Large intestine (tissue), 3 donors: ENCODE results near the gene CRIP3. TPM values are rescaled to one million over a fixed set of nuclear protein-coding genes. Genes with fewer than 3 reads are reported as not detected.
A peak's percentile ranks its signal among the peaks of the same experiment; 100 is the strongest.

Experiments used
- DNase-seq, 2 donors: peaks; one replicate each; pipeline versions ENCODE4 v3.0.0 to v3.0.0-alpha.2; 2013
- H3K27ac ChIP-seq: one replicate; pipeline ENCODE4 v1.5.1; 2013; ENCODE audit warnings: low read length
- H3K27me3 ChIP-seq: 2 replicates; pipeline ENCODE4 v1.6.1; 2013; ENCODE audit warnings: low read length; ENCODE audit not compliant: control insufficient read depth, insufficient read depth
- H3K36me3 ChIP-seq: 2 replicates; pipeline ENCODE4 v1.6.1; 2013; ENCODE audit warnings: low read length; ENCODE audit not compliant: control insufficient read depth, insufficient read depth
- H3K4me1 ChIP-seq: one replicate; pipeline ENCODE4 v1.6.1; 2013; ENCODE audit warnings: low read length; ENCODE audit not compliant: control insufficient read depth, insufficient read depth
- H3K4me3 ChIP-seq: one replicate; pipeline ENCODE4 v1.5.1; 2013; ENCODE audit warnings: low read length
- H3K9me3 ChIP-seq: one replicate; pipeline ENCODE4 v1.6.1; 2013; ENCODE audit warnings: mild to moderate bottlenecking, low read depth, low read length, moderate library complexity; ENCODE audit not compliant: control insufficient read depth
- WGBS: methylation state at CpG from one replicate; pipeline ENCODE4 v1.1.5; 2013; ENCODE audit warnings: low lambda C conversion rate; ENCODE audit not compliant: insufficient coverage; 5-methylcytosine and 5-hydroxymethylcytosine counted together
- polyA plus RNA-seq: library from polyadenylated mRNA; unstranded; fragments of 120-200 nt; gene quantifications from one replicate; pipeline ENCODE4 v1.2.1, GENCODE V29; 2013

Gene CRIP3
- polyA plus RNA-seq, 1 donor: 8.4 TPM

GRCh38 chr6:43298565-43299337, 9.9 kb downstream of the CRIP3 start:
- DNase-seq: no peak
- Histone ChIP-seq H3K27ac (no peak overlapping the region), H3K4me3 (no peak overlapping the region), H3K9me3 (peaks cover 3% of the 10 kb centered on the region), H3K4me1 (peaks cover 28% of the 10 kb centered on the region), H3K36me3 (no peaks in the 10 kb centered on the region), H3K27me3 (no peaks in the 10 kb centered on the region)
- no CpG with 5 or more reads among the region's 12 CpGs for WGBS

GRCh38 chr6:43297644-43298564, 10.7 kb downstream of the CRIP3 start, which contains the start of gene SLC22A7:
SLC22A7 (plus strand) TSS chr6:43298260; CDS start chr6:43298359, 99 bp downstream.
- Histone ChIP-seq H3K4me3 (no peak within 1 kb of the TSS), H3K27ac (no peak within 1 kb of the TSS), H3K9me3 (peaks cover 3% of the 10 kb centered on the region), H3K27me3 (no peaks in the 10 kb centered on the region), H3K4me1 (peaks cover 22% of the 10 kb centered on the region), H3K36me3 (no peaks in the 10 kb centered on the region)
- DNase-seq: peak in 1 of 2 donors; percentile 48
- no CpG with 5 or more reads among the region's 10 CpGs for WGBS

GRCh38 chr6:43296780-43297497, 11.7 kb downstream of the CRIP3 start:
- DNase-seq: no peak
- Histone ChIP-seq H3K27me3 (no peaks in the 10 kb centered on the region), H3K9me3 (peaks cover 3% of the 10 kb centered on the region), H3K4me3 (no peak overlapping the region), H3K36me3 (no peaks in the 10 kb centered on the region), H3K4me1 (peaks cover 12% of the 10 kb centered on the region), H3K27ac (no peak overlapping the region)
- no CpG with 5 or more reads among the region's 5 CpGs for WGBS

- no CpG with 5 or more reads among the region's 3 CpGs for WGBS
- Histone ChIP-seq H3K36me3 (no peaks in the 10 kb centered on the region), H3K4me3 (no peak overlapping the region), H3K9me3 (peaks cover 3% of the 10 kb centered on the region), H3K27ac (no peak overlapping the region), H3K27me3 (no peaks in the 10 kb centered on the region), H3K4me1 (peaks cover 21% of the 10 kb centered on the region)
- DNase-seq: no peak
Measured at GRCh38 chr6:43295456-43295855, 13.2 kb downstream of the CRIP3 start.

- Histone ChIP-seq H3K4me1 (peaks cover 25% of the 10 kb centered on the region), H3K4me3 (no peak overlapping the region), H3K27me3 (no peaks in the 10 kb centered on the region), H3K27ac (no peak overlapping the region), H3K9me3 (peaks cover 3% of the 10 kb centered on the region), H3K36me3 (no peaks in the 10 kb centered on the region)
- WGBS: 100% methylated on average over 1 of the region's 3 CpGs
- DNase-seq: no peak
Measured at GRCh38 chr6:43294536-43294935, 14.1 kb downstream of the CRIP3 start.

GRCh38 chr6:43293698-43294097, 14.9 kb downstream of the CRIP3 start:
- WGBS: 100% methylated on average over 2 of the region's 3 CpGs
- no peak overlapping the region for H3K27ac ChIP-seq
- H3K36me3 ChIP-seq: no peaks in the 10 kb centered on the region
- H3K9me3 ChIP-seq: peaks cover 3% of the 10 kb centered on the region
- no peak for DNase-seq
- no peak overlapping the region for H3K4me3 ChIP-seq
- H3K27me3 ChIP-seq: no peaks in the 10 kb centered on the region
- peaks cover 25% of the 10 kb centered on the region for H3K4me1 ChIP-seq

GRCh38 chr6:43292763-43293318, 15.8 kb downstream of the CRIP3 start:
- Histone ChIP-seq H3K36me3 (no peaks in the 10 kb centered on the region), H3K27me3 (no peaks in the 10 kb centered on the region), H3K4me3 (no peak overlapping the region), H3K4me1 (peaks cover 28% of the 10 kb centered on the region), H3K9me3 (peaks cover 3% of the 10 kb centered on the region), H3K27ac (no peak overlapping the region)
- no peak for DNase-seq
- WGBS: 100% methylated on average over 1 of the region's 5 CpGs

- no peak overlapping the region for H3K4me3 ChIP-seq
- 100% methylated on average over 1 of the region's 6 CpGs for WGBS
- no peak for DNase-seq
- no peak overlapping the region for H3K27ac ChIP-seq
- H3K27me3 ChIP-seq: no peaks in the 10 kb centered on the region
- H3K9me3 ChIP-seq: peaks cover 3% of the 10 kb centered on the region
- H3K36me3 ChIP-seq: no peaks in the 10 kb centered on the region
- peaks cover 28% of the 10 kb centered on the region for H3K4me1 ChIP-seq
Measured at GRCh38 chr6:43292341-43292740, 16.3 kb downstream of the CRIP3 start.

- whole genome bisulfite sequencing: 100% methylated on average over 1 of the region's 2 CpGs
- Histone ChIP-seq H3K4me1 (peaks cover 31% of the 10 kb centered on the region), H3K27ac (no peak overlapping the region)
Measured at GRCh38 chr6:43291708-43292107, 16.9 kb downstream of the CRIP3 start.

More at GRCh38 chr6:43291708-43292107, 16.9 kb downstream of the CRIP3 start:
- Histone ChIP-seq H3K4me3 (no peak overlapping the region), H3K27me3 (no peaks in the 10 kb centered on the region), H3K9me3 (peaks cover 3% of the 10 kb centered on the region), H3K36me3 (no peaks in the 10 kb centered on the region)
- DNase-seq: no peak
